NCI-H1436 (cell line): Measurements from ENCODE around the gene MRPL38.
"Not testable (repeated sequence)": the region's sequence is repeated elsewhere in the genome, so short reads cannot be mapped to it uniquely, and the experiment has no call there.

Source experiments
- DNase-seq: peaks from one replicate; lab custom pipeline; 2025; lab: John Stamatoyannopoulos, UW

MRPL38 gene

GRCh38 chr17:75876190-75876937 lies 28.3 kb downstream of the MRPL38 start:
- DNase-seq: peak; percentile 80

GRCh38 chr17:75875940-75876189 lies 28.8 kb downstream of the MRPL38 start:
- no peak for DNase-seq

- peak; percentile 69 for DNase-seq
These were observed 29.3 kb downstream of the MRPL38 start for GRCh38 chr17:75875182-75875939.

DNA sequence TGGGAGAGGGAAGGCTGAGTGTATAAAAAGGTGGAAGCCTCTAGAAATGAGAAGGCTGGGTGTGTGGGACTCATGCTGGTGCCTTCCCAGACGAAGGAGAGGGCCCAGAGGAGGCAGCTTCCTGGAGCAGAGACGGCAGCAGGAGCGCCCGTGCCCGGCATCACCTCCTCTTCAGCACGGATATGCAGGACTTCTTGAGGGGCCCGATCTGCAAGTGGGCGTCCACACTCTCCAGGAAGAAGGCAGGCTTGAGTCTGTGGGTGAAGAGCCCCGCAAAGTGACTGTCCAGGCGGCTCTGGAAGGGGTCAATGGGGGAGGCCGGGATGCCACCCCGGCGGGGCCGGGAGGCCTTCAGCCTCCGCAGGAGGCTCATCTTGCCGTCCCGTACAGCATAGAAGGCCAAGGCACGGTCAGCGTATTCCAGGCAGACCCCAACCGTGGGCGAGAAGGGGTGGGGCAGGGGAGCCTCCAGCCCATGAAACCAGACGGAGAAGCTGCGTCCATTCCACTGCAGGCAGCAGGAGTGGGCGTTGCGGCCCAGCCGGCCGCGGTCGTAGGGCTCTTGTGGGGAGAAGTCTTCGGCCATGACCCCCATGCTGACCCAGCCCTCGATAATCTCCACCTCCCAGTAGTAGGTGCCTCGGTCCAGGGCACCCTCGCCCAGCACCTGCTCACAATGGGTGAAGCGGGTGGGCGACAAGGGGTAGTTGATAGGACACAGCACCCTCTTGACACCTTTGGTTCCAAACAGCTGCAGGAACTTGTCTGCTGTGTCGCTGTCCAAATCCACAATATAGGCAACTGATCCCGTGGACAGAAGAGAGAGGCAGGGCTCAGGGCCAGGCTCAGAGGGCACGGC lies 30.1 kb downstream of the MRPL38 start:
- no peak for DNase-seq

- DNase-seq: no peak
These were observed 30.9 kb downstream of the MRPL38 start for GRCh38 chr17:75873587-75874322.

DNA sequence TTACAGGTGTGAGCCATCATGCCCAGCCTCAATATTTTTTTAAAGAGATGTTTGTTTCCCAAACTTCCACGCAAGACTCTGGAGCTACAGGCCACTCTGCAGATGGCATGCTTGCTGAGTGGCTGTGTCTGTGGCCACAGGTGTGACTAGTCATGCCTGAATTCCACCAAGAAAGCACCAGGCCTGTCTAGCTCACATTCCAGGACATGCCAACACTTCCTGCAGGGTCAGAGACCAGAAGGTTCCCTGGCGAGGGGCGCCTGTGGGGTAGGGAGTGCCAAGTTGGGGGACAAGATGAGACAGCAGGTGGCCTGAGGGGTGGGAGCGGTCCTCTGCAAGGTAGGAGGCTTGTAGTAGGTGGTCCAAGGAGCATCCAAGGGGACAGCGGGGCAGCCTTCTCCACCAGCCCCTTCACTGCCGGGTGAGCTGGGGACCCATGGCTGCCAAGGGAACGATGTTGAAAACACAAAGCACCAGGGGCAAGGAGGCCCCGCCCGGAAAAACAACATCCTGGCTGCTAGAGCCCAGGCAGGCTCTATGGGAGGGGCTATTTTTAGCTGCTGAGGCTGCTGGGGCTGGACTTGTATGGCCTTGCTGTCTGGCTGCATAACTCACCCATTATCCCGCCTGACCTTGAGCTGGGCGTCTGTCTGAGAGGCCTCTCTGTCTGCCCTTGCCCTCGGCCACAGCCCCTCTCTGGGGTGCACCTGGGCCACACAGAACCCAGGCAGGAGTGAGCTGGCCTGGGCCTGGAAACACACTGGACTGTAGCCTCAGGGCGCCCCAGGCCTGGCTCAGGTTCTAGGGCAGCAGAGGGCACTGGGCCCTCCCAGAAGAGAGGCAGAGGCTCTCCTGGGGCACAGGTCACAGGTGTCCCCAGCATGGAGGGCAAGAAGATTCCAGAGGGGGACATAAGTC lies 32.0 kb downstream of the MRPL38 start:
- DNase-seq: no peak

DNA sequence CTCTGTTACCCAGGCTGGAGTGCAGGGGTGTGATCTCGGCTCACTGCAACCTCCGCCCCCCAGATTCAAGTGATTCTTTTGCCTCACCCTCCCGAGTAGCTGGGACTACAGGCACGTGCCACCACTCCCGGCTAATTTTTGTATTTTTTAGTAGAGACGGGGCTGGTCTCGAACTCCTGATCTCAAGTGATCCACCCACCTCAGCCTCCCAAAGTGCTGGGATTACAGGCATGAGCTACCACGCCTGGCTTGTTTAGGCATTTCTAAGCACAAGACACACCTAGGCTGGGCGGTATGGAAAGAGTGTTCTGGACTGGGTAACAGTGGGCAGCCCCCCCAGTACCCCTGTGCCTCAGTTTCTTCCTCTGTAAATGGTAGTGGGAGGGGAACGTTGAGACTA lies 34.5 kb downstream of the MRPL38 start:
- DNase-seq: not testable (repeated sequence)

- DNase-seq: no peak
These were observed 35.2 kb downstream of the MRPL38 start for GRCh38 chr17:75869282-75870141.

GRCh38 chr17:75868730-75869281 lies 35.9 kb downstream of the MRPL38 start:
- DNase-seq: not testable (repeated sequence)

DNA sequence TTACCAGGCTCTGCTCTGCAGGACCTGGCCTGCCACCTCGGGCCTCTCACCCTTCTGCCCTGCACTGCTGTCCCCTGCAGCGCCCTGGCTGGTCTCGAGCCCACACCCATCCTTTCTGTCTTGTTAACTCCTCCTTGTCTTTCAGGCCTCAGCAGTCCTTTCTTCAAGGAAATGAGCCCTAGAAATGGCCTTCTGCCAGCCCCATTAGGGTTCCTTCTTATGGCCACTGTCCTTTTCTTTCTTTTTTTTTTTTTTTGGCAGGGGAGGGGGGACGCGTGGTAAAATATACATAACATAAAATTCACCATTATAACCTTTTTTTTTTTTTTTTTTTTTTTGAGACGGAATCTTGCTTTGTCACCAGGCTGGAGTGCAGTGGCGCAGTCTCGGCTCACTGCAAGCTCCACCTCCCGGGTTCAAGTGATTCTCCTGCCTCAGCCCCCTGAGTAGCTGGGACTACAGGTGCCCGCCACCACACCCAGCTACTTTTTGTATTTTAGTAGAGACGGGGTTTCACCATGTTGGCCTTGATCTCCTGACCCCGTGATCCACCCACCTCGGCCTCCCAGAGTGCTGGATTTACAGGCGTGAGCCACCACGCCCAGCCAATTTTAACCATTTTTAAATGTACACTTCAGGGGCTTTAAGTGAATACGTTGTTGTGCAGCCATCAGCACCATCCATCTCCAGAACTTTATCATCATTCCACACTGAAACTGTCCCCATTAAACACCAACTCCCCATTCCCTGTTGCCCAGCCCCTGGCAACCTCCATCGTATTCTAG lies 39.1 kb downstream of the MRPL38 start:
- DNase-seq: not testable (repeated sequence)

DNA sequence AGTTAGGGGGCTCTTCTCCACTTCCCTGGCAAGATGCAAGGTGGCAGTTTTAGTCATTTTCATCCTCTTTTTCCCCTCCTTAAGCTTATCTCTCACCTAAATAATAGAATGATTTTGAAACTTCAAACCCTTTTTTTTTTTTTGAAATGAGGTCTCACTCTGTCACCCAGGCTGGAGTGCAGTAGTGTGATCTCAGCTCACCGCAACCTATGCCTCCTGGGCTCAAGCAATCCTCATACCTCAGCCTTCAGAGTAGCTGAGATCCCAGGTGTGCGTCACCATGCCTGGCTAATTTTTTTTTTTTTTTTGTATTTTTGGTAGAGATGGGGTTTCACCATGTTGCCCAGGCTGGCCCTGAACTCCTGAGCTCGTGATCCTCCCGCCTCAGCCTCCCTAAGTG lies 39.8 kb downstream of the MRPL38 start:
- DNase-seq: not testable (repeated sequence)

GRCh38 chr17:75864448-75864871 lies 40.2 kb downstream of the MRPL38 start:
- no peak for DNase-seq

DNA sequence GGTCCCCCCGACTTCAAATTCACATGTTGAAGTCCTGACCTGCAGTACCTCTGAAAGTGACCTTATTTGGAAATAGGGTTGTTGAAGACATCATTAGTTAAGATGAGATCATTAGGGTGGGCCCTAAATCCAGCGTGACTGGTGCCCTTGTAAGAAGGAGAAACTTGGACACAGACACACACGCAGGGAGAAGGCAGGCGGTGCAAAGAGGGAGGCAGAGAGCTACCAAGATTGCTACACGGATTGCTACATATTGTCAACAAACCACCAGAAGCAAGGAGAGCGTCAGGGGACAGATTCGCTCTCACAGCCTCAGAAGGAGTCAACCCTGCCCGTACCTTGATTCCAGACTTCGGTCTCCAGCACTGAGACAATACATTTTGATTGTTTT lies 42.8 kb downstream of the MRPL38 start:
- no peak for DNase-seq

GRCh38 chr17:75859358-75859757 lies 45.3 kb downstream of the MRPL38 start:
- not testable (repeated sequence) for DNase-seq

- no peak for DNase-seq
These were observed 48.5 kb downstream of the MRPL38 start for GRCh38 chr17:75856062-75856756.

DNA sequence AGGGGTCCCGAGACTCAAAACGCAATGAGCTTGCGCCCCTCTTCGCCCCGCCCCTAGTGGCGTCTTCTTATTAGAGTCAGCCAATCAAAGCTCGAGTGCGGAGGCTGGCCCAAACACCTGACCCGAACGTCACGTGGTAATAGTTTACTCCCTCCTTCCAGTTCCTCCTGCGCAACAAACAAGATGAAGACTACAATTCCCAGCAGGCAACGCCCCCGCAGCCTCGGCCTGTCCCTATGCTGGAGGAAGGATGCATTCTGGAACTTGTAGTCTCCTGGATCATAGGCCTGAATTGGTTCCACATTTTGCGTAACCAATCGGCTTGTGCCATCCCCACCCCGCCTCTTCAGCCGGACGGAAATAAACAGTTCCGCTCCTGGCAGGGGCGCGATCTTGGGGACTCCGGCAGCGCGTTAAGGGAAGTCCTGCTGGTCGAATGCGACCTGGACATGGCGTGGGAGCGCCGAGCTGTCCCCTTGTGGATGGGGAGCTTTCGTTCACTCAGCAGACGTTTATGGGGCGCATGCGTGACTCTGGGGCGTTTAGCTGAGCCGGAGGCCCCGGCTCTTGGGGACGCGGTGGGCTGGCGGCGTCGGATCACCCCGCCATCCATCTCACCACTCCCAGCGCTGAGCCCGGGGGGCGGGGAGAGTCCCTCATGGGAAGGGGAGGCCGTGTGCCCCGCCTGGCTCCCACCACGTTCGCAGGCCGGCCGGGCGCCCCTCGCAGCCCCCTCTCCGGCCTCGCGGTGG lies 49.2 kb downstream of the MRPL38 start, which contains the start of gene WBP2:
WBP2 (minus strand) TSS at position 26 of the 752 bp plus-strand sequence. CDS start 38 bp downstream, outside the sequence.
- peak; percentile 100 for DNase-seq

- no peak for DNase-seq
These were observed 49.8 kb downstream of the MRPL38 start for GRCh38 chr17:75854881-75855309.
